T47D (cell line): ENCODE results near the gene LRRC39.
"Not testable (repeated sequence)": the region's sequence is repeated elsewhere in the genome, so short reads cannot be mapped to it uniquely, and the experiment has no call there.

Experiments
- DNase-seq, 2 experiments: peaks; one replicate each; pipeline versions ENCODE4 v3.0.0 to v3.0.0-alpha.2; 2011 to 2012; ENCODE audit warnings: low read depth in 1 of 2, low spot score in 1 of 2
- JUND ChIP-seq: IDR thresholded peaks from 2 replicates; pipeline ENCODE4 v1.6.1; 2012; ENCODE audit warnings: low read depth
- in situ Hi-C: cut with HindIII; loops from 2 replicates; pipeline ENCODE4 v1.10.0; 2016; ENCODE audit warnings: low sequenced_read_pairs, low pct_unique_long_range_greater_than_20kb

The LRRC39 gene

GRCh38 chr1:100178091-100178490 lies at the start of gene LRRC39:
Gene LRRC39, minus strand, starts transcription at chr1:100178256. Its CDS starts 9,740 bp downstream, at chr1:100168516.
- DNase-seq = no peak
- in situ Hi-C loops = no loop called here
- no peak for TF ChIP-seq JUND

DNA sequence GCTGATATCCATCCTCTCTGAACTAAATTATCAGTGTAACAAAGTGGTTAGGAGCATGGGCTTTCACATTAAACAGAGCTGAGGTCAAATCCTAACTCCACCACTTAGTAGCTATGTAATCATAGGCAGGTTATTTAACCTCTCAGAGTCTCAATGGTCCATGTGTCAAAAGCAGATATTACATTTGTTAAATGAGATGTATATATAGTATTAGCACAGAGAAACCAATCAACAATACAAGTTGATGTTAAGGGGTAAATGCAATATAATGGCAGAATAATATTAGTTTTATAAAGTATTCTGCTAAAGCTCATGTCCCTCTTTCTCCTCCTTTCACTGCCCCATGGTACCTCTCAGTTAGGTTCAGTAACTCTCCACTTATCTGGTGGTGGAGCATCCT lies 44.4 kb upstream of the LRRC39 start:
- TF ChIP-seq JUND = no peak
- no peak for DNase-seq
- in situ Hi-C loops = no loop called here

- no peak for TF ChIP-seq JUND
- DNase-seq = no peak
- in situ Hi-C loops = no loop called here
Measured at GRCh38 chr1:100219883-100220282, 41.8 kb upstream of the LRRC39 start.

- in situ Hi-C loops = no loop called here
- DNase-seq = no peak
- TF ChIP-seq JUND = no peak
Measured at GRCh38 chr1:100219457-100219856, 41.4 kb upstream of the LRRC39 start.

DNA sequence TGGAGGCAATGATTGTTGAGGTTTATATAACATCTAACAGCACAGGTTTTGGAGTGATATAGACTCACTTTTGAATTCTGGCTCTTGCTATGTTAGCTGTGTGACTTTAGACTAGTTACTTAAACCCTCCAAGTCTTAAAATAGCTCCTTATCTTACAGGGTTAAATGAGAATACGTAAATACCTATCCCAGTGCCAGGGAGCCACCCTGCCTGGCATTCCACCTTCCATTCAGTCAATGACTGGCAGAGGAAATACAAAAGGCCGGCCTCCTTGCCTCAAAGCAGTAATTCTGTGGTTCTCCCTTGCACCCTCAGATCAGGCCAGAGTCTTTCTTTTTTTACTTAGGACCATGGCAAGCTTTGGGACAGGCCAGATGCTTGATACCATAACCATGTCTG lies 39.8 kb upstream of the LRRC39 start:
- TF ChIP-seq JUND = no peak
- no peak for DNase-seq

DNA sequence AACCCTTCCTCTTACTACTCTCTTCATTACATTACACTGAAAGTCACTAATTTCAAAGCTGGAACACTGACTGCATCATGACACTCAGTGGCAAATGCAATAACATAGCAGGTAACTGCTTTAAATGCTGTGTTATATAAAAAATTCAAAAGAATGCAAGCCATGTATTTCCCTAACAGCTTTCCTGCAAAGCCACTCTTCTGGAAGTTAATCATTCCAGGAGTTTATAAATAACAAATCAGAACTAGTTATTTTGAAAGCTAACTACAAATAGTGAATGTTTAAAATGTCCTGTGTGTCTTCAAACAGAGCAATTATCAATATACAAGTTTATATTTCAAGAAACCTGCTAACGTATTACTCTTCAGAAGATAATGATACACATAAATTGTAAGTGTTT lies 37.0 kb upstream of the LRRC39 start:
- DNase-seq = no peak
- in situ Hi-C loops = no loop called here
- TF ChIP-seq JUND = no peak

More for the DNA sequence above, 39.8 kb upstream of the LRRC39 start:
- in situ Hi-C loops = no loop called here

DNA sequence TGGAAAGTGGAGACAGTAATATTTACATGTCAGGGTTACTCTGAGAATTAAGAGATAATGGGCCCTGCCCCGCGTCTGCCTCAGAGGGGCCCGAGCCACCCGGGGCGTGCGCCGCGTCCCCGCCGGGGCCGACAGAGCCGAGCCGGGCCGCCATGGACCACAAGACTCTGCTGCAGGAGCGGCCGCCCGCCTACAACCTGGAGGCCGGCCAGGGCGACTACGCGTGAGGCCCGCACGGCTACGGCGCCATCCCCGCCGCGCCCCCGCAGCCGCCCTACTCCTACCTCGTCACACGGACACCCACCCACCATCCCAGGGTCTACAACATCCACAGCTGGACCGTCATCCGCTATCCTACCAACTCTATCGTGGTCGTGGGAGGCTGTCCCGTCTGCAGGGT lies 35.1 kb upstream of the LRRC39 start:
- DNase-seq = no peak
- TF ChIP-seq JUND = no peak
- in situ Hi-C loops = no loop called here

- DNase-seq = no peak
- in situ Hi-C loops = no loop called here
- no peak for TF ChIP-seq JUND
Measured at GRCh38 chr1:100206301-100206700, 28.2 kb upstream of the LRRC39 start.

- DNase-seq, in situ Hi-C loops: not testable (repeated sequence)
Measured at GRCh38 chr1:100205593-100205992, 27.5 kb upstream of the LRRC39 start.

DNA sequence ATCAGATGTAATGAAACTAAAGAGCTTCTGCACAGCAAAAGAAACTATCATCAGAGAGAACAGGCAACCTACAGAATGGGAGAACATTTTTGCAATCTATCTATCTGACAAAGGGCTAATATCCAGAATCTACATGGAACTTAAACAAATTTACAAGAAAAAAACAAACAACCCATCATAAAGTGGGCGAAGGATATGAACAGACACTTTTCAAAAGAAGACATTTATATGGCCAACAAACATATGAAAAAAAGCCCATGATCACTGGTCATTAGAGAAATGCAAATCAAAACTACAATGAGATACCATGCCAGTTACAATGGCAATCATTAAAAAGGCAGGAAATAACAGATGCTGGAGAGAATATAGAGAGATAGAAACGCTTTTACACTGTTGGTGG lies 27.0 kb upstream of the LRRC39 start:
- in situ Hi-C loops, DNase-seq: not testable (repeated sequence)

- in situ Hi-C loops = not testable (repeated sequence)
Measured at GRCh38 chr1:100202703-100203102, 24.6 kb upstream of the LRRC39 start.

DNA sequence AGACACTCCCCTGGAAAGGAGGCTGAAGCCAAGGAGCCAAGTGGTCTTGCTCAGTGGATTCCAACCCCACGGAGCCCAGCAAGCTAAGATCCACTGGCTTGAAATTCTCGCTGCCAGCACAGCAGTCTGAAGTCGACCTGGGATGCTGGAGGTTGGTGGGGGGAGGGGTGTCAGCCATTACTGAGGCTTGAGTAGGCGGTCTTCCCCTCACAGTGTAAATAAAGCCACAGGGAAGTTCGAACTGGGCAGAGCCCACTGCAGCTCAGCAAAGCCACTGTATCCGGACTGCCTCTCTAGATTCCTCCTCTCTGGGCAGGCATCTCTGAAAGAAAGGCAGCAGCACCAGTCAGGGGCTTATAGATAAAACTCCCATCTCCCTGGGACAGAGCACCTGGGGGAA lies 22.0 kb upstream of the LRRC39 start:
- in situ Hi-C loops, DNase-seq: not testable (repeated sequence)

More at GRCh38 chr1:100202703-100203102, 24.6 kb upstream of the LRRC39 start:
- DNase-seq = not testable (repeated sequence)

GRCh38 chr1:100198596-100198995 lies 20.5 kb upstream of the LRRC39 start:
- DNase-seq = no peak
- in situ Hi-C loops = no loop called here
- no peak for TF ChIP-seq JUND

- TF ChIP-seq JUND = no peak
- in situ Hi-C loops = no loop called here
- no peak for DNase-seq
Measured at GRCh38 chr1:100188617-100189016, 10.6 kb upstream of the LRRC39 start.
